ENCODE measurements around the gene LAMA3. TPM values are rescaled to one million over a fixed set of nuclear protein-coding genes. Genes with fewer than 3 reads are reported as not detected.

LAMA3 gene
- total RNA-seq, 1 donor from 2014 or later: 106 TPM

DNA sequence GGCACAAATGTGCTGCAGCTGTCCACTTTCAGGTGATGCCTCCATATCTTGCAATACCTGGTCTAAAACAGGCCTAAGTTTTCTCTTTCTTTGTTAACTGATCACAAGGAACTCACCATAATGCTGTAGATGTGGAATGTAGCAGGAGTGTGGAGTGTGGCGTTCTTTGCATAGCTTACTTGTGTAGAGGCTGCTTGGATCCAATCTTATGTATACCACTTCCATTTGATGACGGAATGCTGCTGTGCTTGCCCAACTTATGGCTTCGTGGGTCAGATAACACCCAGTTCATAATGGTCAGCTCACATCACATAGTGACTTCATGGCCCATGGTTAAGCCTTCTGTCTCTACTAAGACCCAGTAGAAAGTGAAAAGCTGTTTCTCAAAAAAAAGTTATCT lies 114.5 kb downstream of the LAMA3 start:
- no peaks in the 10 kb centered on the region for H3K36me3 ChIP-seq
- no peaks in the 10 kb centered on the region for H3K9me3 ChIP-seq
- intact Hi-C loops (cut with DNase I): no loop called here
- no peak overlapping the region for H3K27ac ChIP-seq
- no peaks in the 10 kb centered on the region for H3K4me1 ChIP-seq
- no peak for DNase-seq (ENCODE audit: extremely low spot score in 2 of 2)
- no peaks in the 10 kb centered on the region for H3K27me3 ChIP-seq
- H3K4me3 ChIP-seq: no peak overlapping the region
- TF ChIP-seq POLR2A (IDR thresholded peaks at IDR 0.05): no peak
- no peak for TF ChIP-seq POLR2AphosphoS5 (IDR thresholded peaks at IDR 0.05; ENCODE audit: insufficient read depth in 1 of 2, low read depth in 1 of 2)
- TF ChIP-seq, protein P1, sequence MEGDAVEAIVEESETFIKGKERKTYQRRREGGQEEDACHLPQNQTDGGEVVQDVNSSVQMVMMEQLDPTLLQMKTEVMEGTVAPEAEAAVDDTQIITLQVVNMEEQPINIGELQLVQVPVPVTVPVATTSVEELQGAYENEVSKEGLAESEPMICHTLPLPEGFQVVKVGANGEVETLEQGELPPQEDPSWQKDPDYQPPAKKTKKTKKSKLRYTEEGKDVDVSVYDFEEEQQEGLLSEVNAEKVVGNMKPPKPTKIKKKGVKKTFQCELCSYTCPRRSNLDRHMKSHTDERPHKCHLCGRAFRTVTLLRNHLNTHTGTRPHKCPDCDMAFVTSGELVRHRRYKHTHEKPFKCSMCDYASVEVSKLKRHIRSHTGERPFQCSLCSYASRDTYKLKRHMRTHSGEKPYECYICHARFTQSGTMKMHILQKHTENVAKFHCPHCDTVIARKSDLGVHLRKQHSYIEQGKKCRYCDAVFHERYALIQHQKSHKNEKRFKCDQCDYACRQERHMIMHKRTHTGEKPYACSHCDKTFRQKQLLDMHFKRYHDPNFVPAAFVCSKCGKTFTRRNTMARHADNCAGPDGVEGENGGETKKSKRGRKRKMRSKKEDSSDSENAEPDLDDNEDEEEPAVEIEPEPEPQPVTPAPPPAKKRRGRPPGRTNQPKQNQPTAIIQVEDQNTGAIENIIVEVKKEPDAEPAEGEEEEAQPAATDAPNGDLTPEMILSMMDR (IDR thresholded peaks at IDR 0.05): no peak

DNA sequence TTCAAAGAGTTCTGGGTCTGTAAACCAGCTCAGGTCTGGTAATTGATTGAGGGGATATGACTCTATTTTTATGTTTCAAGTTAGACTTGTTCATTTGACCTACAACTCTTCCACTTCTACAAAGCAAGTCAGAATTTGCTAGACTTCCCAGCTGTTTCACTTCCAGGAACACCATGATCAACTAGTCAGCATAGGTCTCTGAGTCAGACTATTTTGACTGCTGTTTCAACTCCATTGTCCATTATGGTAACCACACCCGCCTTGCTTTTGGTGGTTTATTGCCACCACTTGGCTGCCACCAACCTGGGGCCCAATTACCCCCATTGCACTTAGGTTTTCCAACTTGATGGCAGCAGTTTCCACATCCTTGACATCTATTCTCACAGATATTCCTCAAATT lies 116.6 kb downstream of the LAMA3 start:
- no peak for DNase-seq (ENCODE audit: extremely low spot score in 2 of 2)
- no peaks in the 10 kb centered on the region for H3K36me3 ChIP-seq
- H3K27ac ChIP-seq: no peak overlapping the region
- H3K4me1 ChIP-seq: no peaks in the 10 kb centered on the region
- no peaks in the 10 kb centered on the region for H3K27me3 ChIP-seq
- H3K9me3 ChIP-seq: no peaks in the 10 kb centered on the region
- TF ChIP-seq, protein P1 (IDR thresholded peaks at IDR 0.05): no peak
- TF ChIP-seq POLR2AphosphoS5 (IDR thresholded peaks at IDR 0.05; ENCODE audit: insufficient read depth in 1 of 2, low read depth in 1 of 2) (no peak), POLR2A (IDR thresholded peaks at IDR 0.05) (no peak)
- intact Hi-C loops (cut with DNase I): no loop called here
- H3K4me3 ChIP-seq: no peak overlapping the region

DNA sequence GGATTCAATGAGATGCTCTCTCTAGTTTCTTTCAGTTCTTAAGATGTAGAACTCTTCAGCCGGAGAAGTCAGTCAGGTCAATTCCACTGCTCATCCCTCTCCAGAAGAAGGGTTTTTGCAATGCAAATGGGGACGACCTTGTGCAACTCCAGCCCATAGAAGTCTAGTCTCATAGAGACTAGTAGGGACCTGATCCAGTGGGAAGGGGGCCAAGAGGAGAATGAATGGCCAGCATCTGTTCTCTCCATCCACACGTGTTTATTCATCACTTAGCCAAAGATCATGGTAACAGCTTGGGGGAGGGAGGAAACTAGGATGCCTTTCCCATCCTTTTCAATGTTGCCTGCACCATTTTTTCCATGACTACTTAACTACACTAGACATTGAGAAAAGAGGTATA lies 120.2 kb downstream of the LAMA3 start:
- no peaks in the 10 kb centered on the region for H3K36me3 ChIP-seq
- no peak for DNase-seq (ENCODE audit: extremely low spot score in 2 of 2)
- TF ChIP-seq, protein P1 (IDR thresholded peaks at IDR 0.05): no peak
- TF ChIP-seq POLR2AphosphoS5 (IDR thresholded peaks at IDR 0.05; ENCODE audit: insufficient read depth in 1 of 2, low read depth in 1 of 2): no peak
- no peak for TF ChIP-seq POLR2A (IDR thresholded peaks at IDR 0.05)
- H3K4me3 ChIP-seq: no peak overlapping the region
- no peaks in the 10 kb centered on the region for H3K27me3 ChIP-seq
- H3K27ac ChIP-seq: no peak overlapping the region
- intact Hi-C loops (cut with DNase I): no loop called here
- H3K9me3 ChIP-seq: no peaks in the 10 kb centered on the region
- no peaks in the 10 kb centered on the region for H3K4me1 ChIP-seq

DNA sequence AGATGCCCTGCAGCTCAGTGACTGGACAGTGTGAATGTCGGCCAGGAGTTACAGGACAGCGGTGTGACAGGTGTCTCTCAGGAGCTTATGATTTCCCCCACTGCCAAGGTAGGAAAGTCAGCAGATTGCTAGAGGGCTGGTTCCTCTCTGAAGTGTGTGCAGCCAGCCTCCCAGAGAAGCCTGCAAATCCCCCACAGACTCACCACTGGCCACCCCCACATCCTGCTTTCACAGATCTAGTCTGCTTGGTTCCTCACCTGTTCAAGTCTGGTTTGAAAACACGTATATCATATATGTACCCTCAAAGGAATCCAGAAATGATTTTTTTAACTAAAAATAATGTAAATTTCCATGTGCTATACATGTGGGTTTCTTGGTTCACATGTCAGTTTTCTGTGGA lies 121.1 kb downstream of the LAMA3 start:
- no peak for TF ChIP-seq POLR2A (IDR thresholded peaks at IDR 0.05)
- TF ChIP-seq, protein P1 (IDR thresholded peaks at IDR 0.05): no peak
- TF ChIP-seq POLR2AphosphoS5 (IDR thresholded peaks at IDR 0.05; ENCODE audit: insufficient read depth in 1 of 2, low read depth in 1 of 2): no peak
- intact Hi-C loops (cut with DNase I): loop anchor here (10.0 kb wide), 1 partner anchor 186 kb away; no protein-coding TSS in a partner anchor
- no peak overlapping the region for H3K4me3 ChIP-seq
- no peak for DNase-seq (ENCODE audit: extremely low spot score in 2 of 2)
- H3K27me3 ChIP-seq: no peaks in the 10 kb centered on the region
- no peaks in the 10 kb centered on the region for H3K9me3 ChIP-seq
- peaks cover 0 to 3% of the 10 kb centered on the region in 2 donors for H3K36me3 ChIP-seq
- H3K27ac ChIP-seq: no peak overlapping the region
- no peaks in the 10 kb centered on the region for H3K4me1 ChIP-seq

DNA sequence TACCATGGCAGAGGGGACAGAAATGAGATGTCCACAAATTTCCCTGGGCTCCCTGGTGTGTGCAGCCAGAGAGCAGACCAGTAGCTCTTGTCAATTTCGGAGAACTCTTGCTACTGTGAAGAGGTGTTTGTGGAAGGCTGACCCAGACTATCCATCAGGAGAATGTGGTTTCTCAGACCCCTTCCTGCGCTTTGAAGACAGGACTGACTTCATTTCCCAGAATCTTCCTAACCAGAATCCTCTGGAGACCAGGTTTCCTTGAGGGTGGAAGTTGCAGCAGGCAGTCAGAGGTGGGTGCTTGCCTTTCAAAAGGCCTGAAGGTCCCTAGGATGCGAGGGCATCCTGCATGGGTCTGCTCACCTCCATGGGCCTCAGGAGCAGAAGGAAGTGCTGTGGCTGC lies 121.9 kb downstream of the LAMA3 start:
- Histone ChIP-seq H3K36me3 (peaks cover 0 to 3% of the 10 kb centered on the region in 2 donors), H3K27ac (no peak overlapping the region), H3K27me3 (no peaks in the 10 kb centered on the region), H3K4me3 (no peak overlapping the region), H3K4me1 (no peaks in the 10 kb centered on the region), H3K9me3 (no peaks in the 10 kb centered on the region)
- intact Hi-C loops (cut with DNase I): loop anchor here (10.0 kb wide), 1 partner anchor 186 kb away; no protein-coding TSS in a partner anchor
- no peak for DNase-seq (ENCODE audit: extremely low spot score in 2 of 2)
- TF ChIP-seq, protein P1 (IDR thresholded peaks at IDR 0.05): no peak
